GM21619 (cell line): ENCODE measurements around the gene ABCD2.
"Not testable (repeated sequence)": the region's sequence is repeated elsewhere in the genome, so short reads cannot be mapped to it uniquely, and the experiment has no call there.

Experiments
- ATAC-seq: cut with Tn5 transposase; IDR thresholded peaks from one replicate; pipeline ENCODE4 v1.9.1; 2021; ENCODE audit not compliant: unreplicated experiment

The ABCD2 gene

GRCh38 chr12:39619660-39620433 is at the start of gene ABCD2:
ABCD2 (minus strand) TSS chr12:39619803; CDS start chr12:39619615, 188 bp downstream.
- ATAC-seq = peak; percentile 74

- no peak for ATAC-seq
Measured at GRCh38 chr12:39660101-39660500, 40.5 kb upstream of the ABCD2 start.

GRCh38 chr12:39647383-39647782 is 27.8 kb upstream of the ABCD2 start:
- ATAC-seq = no peak

GRCh38 chr12:39646963-39647362 is 27.4 kb upstream of the ABCD2 start:
- ATAC-seq = no peak

- no peak for ATAC-seq
Measured at GRCh38 chr12:39643052-39643451, 23.4 kb upstream of the ABCD2 start.

- no peak for ATAC-seq
Measured at GRCh38 chr12:39638840-39639239, 19.2 kb upstream of the ABCD2 start.

- ATAC-seq = no peak
Measured at GRCh38 chr12:39638178-39638577, 18.6 kb upstream of the ABCD2 start.

GRCh38 chr12:39632670-39633069 is 13.1 kb upstream of the ABCD2 start:
- ATAC-seq = no peak

GRCh38 chr12:39628836-39629235 is 9.2 kb upstream of the ABCD2 start:
- ATAC-seq = no peak

GRCh38 chr12:39627914-39628313 is 8.3 kb upstream of the ABCD2 start:
- no peak for ATAC-seq

- ATAC-seq = no peak
Measured at GRCh38 chr12:39626033-39626814, 6.6 kb upstream of the ABCD2 start.

- ATAC-seq = no peak
Measured at GRCh38 chr12:39623919-39624318, 4.3 kb upstream of the ABCD2 start.

GRCh38 chr12:39623160-39623559 is 3.6 kb upstream of the ABCD2 start:
- not testable (repeated sequence) for ATAC-seq

GRCh38 chr12:39622306-39622705 is 2.7 kb upstream of the ABCD2 start:
- no peak for ATAC-seq

- ATAC-seq = no peak
Measured at GRCh38 chr12:39621670-39622069, 2.1 kb upstream of the ABCD2 start.

- peak; percentile 27 for ATAC-seq
Measured at GRCh38 chr12:39620659-39621658, 1.4 kb upstream of the ABCD2 start.

- peak; percentile 7 for ATAC-seq
Measured at GRCh38 chr12:39619316-39619659, 315 bp downstream of the ABCD2 start.

GRCh38 chr12:39618701-39619100 is 902 bp downstream of the ABCD2 start:
- ATAC-seq = no peak

- ATAC-seq = no peak
Measured at GRCh38 chr12:39617887-39618286, 1.7 kb downstream of the ABCD2 start.

GRCh38 chr12:39616666-39617065 is 2.9 kb downstream of the ABCD2 start:
- no peak for ATAC-seq

- no peak for ATAC-seq
Measured at GRCh38 chr12:39616251-39616650, 3.4 kb downstream of the ABCD2 start.
